ENCODE results near the gene OTX1. TPM values are rescaled to one million over a fixed set of nuclear protein-coding genes. Genes with fewer than 3 reads are reported as not detected.

The OTX1 gene
- total RNA-seq, 3 donors from 2014 or later (not counting 1 experiment from before 2014, with no cell fraction given), result not detected

GRCh38 chr2:63064197-63064596 is 13.6 kb downstream of the OTX1 start:
- peaks cover 4% of the 10 kb centered on the region for H3K4me1 ChIP-seq (ENCODE audit: control insufficient read depth, insufficient read depth, low read length)
- no peaks in the 10 kb centered on the region for H3K4me1 Mint-ChIP-seq
- H3K27me3 Mint-ChIP-seq (ENCODE audit: low read depth in 2 of 2), result peaks cover 40 to 62% of the 10 kb centered on the region in 2 donors
- DNase-seq (peak in 1 of 2 donors; percentile 14), ATAC-seq (no peak)
- no peak overlapping the region for H3K4me3 ChIP-seq (ENCODE audit: low read length)
- H3K36me3 Mint-ChIP-seq, result no peaks in the 10 kb centered on the region
- intact Hi-C loops (cut with micrococcal nuclease), result no loop called here
- no peaks in the 10 kb centered on the region for H3K9me3 ChIP-seq (ENCODE audit: control insufficient read depth, insufficient read depth, low read length)
- WGBS (ENCODE audit: insufficient coverage), result 94% methylated on average over 1 of the region's 1 CpG
- peaks cover 0 to 3% of the 10 kb centered on the region in 2 donors for H3K9me3 Mint-ChIP-seq
- TF ChIP-seq, protein P1, sequence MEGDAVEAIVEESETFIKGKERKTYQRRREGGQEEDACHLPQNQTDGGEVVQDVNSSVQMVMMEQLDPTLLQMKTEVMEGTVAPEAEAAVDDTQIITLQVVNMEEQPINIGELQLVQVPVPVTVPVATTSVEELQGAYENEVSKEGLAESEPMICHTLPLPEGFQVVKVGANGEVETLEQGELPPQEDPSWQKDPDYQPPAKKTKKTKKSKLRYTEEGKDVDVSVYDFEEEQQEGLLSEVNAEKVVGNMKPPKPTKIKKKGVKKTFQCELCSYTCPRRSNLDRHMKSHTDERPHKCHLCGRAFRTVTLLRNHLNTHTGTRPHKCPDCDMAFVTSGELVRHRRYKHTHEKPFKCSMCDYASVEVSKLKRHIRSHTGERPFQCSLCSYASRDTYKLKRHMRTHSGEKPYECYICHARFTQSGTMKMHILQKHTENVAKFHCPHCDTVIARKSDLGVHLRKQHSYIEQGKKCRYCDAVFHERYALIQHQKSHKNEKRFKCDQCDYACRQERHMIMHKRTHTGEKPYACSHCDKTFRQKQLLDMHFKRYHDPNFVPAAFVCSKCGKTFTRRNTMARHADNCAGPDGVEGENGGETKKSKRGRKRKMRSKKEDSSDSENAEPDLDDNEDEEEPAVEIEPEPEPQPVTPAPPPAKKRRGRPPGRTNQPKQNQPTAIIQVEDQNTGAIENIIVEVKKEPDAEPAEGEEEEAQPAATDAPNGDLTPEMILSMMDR (IDR thresholded peaks at IDR 0.05), result no peak
- peaks cover 56% of the 10 kb centered on the region for H3K27me3 ChIP-seq (ENCODE audit: control insufficient read depth, insufficient read depth, low read length)
- no peak overlapping the region for H3K27ac Mint-ChIP-seq
- no peak overlapping the region for H3K4me3 Mint-ChIP-seq
- no peaks in the 10 kb centered on the region for H3K36me3 ChIP-seq (ENCODE audit: control insufficient read depth, insufficient read depth, low read length)
- no peak overlapping the region for H3K27ac ChIP-seq (ENCODE audit: low read length)

- Mint-ChIP-seq H3K4me1 (no peaks in the 10 kb centered on the region), H3K27me3 (ENCODE audit: low read depth in 2 of 2) (peaks cover 40 to 62% of the 10 kb centered on the region in 2 donors), H3K36me3 (no peaks in the 10 kb centered on the region), H3K4me3 (no peak overlapping the region), H3K9me3 (peaks cover 0 to 3% of the 10 kb centered on the region in 2 donors), H3K27ac (no peak overlapping the region)
- no peak for ATAC-seq
- TF ChIP-seq, protein P1 (IDR thresholded peaks at IDR 0.05), result no peak
- 86% methylated on average over 1 of the region's 4 CpGs for WGBS (ENCODE audit: insufficient coverage)
- H3K4me1 ChIP-seq (ENCODE audit: control insufficient read depth, insufficient read depth, low read length), result no peaks in the 10 kb centered on the region
- DNase-seq, result no peak
- H3K9me3 ChIP-seq (ENCODE audit: control insufficient read depth, insufficient read depth, low read length), result no peaks in the 10 kb centered on the region
- no peak overlapping the region for H3K27ac ChIP-seq (ENCODE audit: low read length)
- intact Hi-C loops (cut with micrococcal nuclease), result no loop called here
- peaks cover 51% of the 10 kb centered on the region for H3K27me3 ChIP-seq (ENCODE audit: control insufficient read depth, insufficient read depth, low read length)
- H3K36me3 ChIP-seq (ENCODE audit: control insufficient read depth, insufficient read depth, low read length), result no peaks in the 10 kb centered on the region
- H3K4me3 ChIP-seq (ENCODE audit: low read length), result no peak overlapping the region
Measured at GRCh38 chr2:63064661-63065060, 14.0 kb downstream of the OTX1 start.

DNA sequence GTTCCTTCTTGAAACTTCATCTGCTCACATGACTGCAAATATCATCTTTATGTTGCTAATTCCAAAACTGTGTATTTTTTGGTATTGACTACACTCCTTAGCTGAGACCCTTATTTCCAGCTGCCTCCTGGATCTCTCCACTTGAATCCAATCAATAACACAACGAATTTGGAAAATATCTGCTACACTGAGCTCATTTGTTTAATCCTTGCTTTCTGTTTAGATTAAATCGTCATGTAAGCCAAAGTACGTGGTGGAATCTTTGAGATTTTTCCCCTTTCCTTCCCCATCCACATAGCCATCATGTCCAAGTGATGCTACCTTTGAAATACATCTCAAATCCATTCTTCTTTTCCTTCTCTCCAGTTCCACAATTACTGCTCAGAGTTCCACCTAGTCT is 15.6 kb downstream of the OTX1 start:
- TF ChIP-seq, protein P1 (IDR thresholded peaks at IDR 0.05), result no peak
- Histone ChIP-seq H3K27me3 (ENCODE audit: control insufficient read depth, insufficient read depth, low read length) (peaks cover 37% of the 10 kb centered on the region), H3K36me3 (ENCODE audit: control insufficient read depth, insufficient read depth, low read length) (no peaks in the 10 kb centered on the region), H3K9me3 (ENCODE audit: control insufficient read depth, insufficient read depth, low read length) (no peaks in the 10 kb centered on the region), H3K27ac (ENCODE audit: low read length) (no peak overlapping the region), H3K4me3 (ENCODE audit: low read length) (no peak overlapping the region), H3K4me1 (ENCODE audit: control insufficient read depth, insufficient read depth, low read length) (no peaks in the 10 kb centered on the region)
- DNase-seq, result no peak
- no peak overlapping the region for H3K27ac Mint-ChIP-seq
- H3K4me3 Mint-ChIP-seq, result no peak overlapping the region
- intact Hi-C loops (cut with micrococcal nuclease), result no loop called here
- 67% methylated on average over 3 of the region's 3 CpGs for WGBS (ENCODE audit: insufficient coverage)
- peaks cover 0 to 3% of the 10 kb centered on the region in 2 donors for H3K9me3 Mint-ChIP-seq
- ATAC-seq, result no peak
- no peaks in the 10 kb centered on the region for H3K36me3 Mint-ChIP-seq
- peaks cover 32 to 51% of the 10 kb centered on the region in 2 donors for H3K27me3 Mint-ChIP-seq (ENCODE audit: low read depth in 2 of 2)
- no peaks in the 10 kb centered on the region for H3K4me1 Mint-ChIP-seq

- H3K4me3 Mint-ChIP-seq, result no peak overlapping the region
Measured at GRCh38 chr2:63066838-63067237, 16.2 kb downstream of the OTX1 start.

More at GRCh38 chr2:63066838-63067237, 16.2 kb downstream of the OTX1 start:
- no peak overlapping the region for H3K27ac ChIP-seq (ENCODE audit: low read length)
- no peaks in the 10 kb centered on the region for H3K4me1 Mint-ChIP-seq
- H3K36me3 ChIP-seq (ENCODE audit: control insufficient read depth, insufficient read depth, low read length), result no peaks in the 10 kb centered on the region
- peaks cover 31 to 46% of the 10 kb centered on the region in 2 donors for H3K27me3 Mint-ChIP-seq (ENCODE audit: low read depth in 2 of 2)
- intact Hi-C loops (cut with micrococcal nuclease), result no loop called here
- H3K36me3 Mint-ChIP-seq, result no peaks in the 10 kb centered on the region
- no peak overlapping the region for H3K4me3 ChIP-seq (ENCODE audit: low read length)
- DNase-seq (no peak), ATAC-seq (no peak)
- 83% methylated on average over 2 of the region's 2 CpGs for WGBS (ENCODE audit: insufficient coverage)
- no peaks in the 10 kb centered on the region for H3K9me3 ChIP-seq (ENCODE audit: control insufficient read depth, insufficient read depth, low read length)
- peaks cover 0 to 3% of the 10 kb centered on the region in 2 donors for H3K9me3 Mint-ChIP-seq
- H3K27ac Mint-ChIP-seq, result no peak overlapping the region
- no peaks in the 10 kb centered on the region for H3K4me1 ChIP-seq (ENCODE audit: control insufficient read depth, insufficient read depth, low read length)
- peaks cover 32% of the 10 kb centered on the region for H3K27me3 ChIP-seq (ENCODE audit: control insufficient read depth, insufficient read depth, low read length)
- TF ChIP-seq, protein P1 (IDR thresholded peaks at IDR 0.05), result no peak
